KMS-11 (cell line): Measurements from ENCODE around the gene RNF208.

ENCODE experiments used
- H2AFZ ChIP-seq: fragments of 200-600 bp; sonication (generic); 2 replicates; pipeline ENCODE4 v1.6.1; 2016; ENCODE audit warnings: antibody characterized with exemption, mixed run types, low read depth
- H3K27ac ChIP-seq: fragments of 200-600 bp; sonication (generic); 2 replicates; pipeline ENCODE4 v1.6.1; 2016; ENCODE audit warnings: mild to moderate bottlenecking, mixed run types
- H3K27me3 ChIP-seq: fragments of 200-600 bp; sonication (generic); 2 replicates; pipeline ENCODE4 v1.6.1; 2017; ENCODE audit warnings: mild to moderate bottlenecking, low read depth, mixed run types, moderate library complexity; ENCODE audit not compliant: insufficient read depth
- H3K36me3 ChIP-seq: fragments of 200-600 bp; sonication (generic); 2 replicates; pipeline ENCODE4 v1.6.1; 2017; ENCODE audit warnings: mild to moderate bottlenecking, mixed run types; ENCODE audit not compliant: insufficient read depth
- H3K4me1 ChIP-seq: fragments of 200-600 bp; sonication (generic); 2 replicates; pipeline ENCODE4 v1.6.1; 2016; ENCODE audit warnings: mild to moderate bottlenecking, low read depth, mixed run types; ENCODE audit not compliant: poor library complexity, severe bottlenecking
- H3K4me2 ChIP-seq: fragments of 200-600 bp; sonication (generic); 2 replicates; pipeline ENCODE4 v1.7.0; 2016; ENCODE audit warnings: mild to moderate bottlenecking, mixed run types
- H3K4me3 ChIP-seq: fragments of 200-600 bp; sonication (generic); IDR thresholded peaks from 2 replicates; pipeline ENCODE4 v1.6.1; 2017; ENCODE audit warnings: low read depth, low read length, mixed read lengths; ENCODE audit not compliant: insufficient read depth
- H3K79me2 ChIP-seq: fragments of 200-600 bp; sonication (generic); 2 replicates; pipeline ENCODE4 v1.6.1; 2016; ENCODE audit warnings: low read depth, mixed run types; ENCODE audit not compliant: insufficient read depth
- H3K9ac ChIP-seq: fragments of 200-600 bp; sonication (generic); 2 replicates; pipeline ENCODE4 v1.6.1; 2016; ENCODE audit warnings: mild to moderate bottlenecking, mixed run types
- H4K20me1 ChIP-seq: fragments of 200-600 bp; sonication (generic); 2 replicates; pipeline ENCODE4 v1.6.1; 2016; ENCODE audit warnings: mild to moderate bottlenecking, mixed run types; ENCODE audit not compliant: insufficient read depth
- CTCF ChIP-seq: fragments of 200-600 bp; sonication (generic); conservative IDR thresholded peaks from 2 replicates; pipeline ENCODE4 v1.6.1; 2017; ENCODE audit warnings: low read depth, mild to moderate bottlenecking, antibody characterized with exemption, low read length, moderate library complexity, mixed read lengths

RNF208 gene

DNA sequence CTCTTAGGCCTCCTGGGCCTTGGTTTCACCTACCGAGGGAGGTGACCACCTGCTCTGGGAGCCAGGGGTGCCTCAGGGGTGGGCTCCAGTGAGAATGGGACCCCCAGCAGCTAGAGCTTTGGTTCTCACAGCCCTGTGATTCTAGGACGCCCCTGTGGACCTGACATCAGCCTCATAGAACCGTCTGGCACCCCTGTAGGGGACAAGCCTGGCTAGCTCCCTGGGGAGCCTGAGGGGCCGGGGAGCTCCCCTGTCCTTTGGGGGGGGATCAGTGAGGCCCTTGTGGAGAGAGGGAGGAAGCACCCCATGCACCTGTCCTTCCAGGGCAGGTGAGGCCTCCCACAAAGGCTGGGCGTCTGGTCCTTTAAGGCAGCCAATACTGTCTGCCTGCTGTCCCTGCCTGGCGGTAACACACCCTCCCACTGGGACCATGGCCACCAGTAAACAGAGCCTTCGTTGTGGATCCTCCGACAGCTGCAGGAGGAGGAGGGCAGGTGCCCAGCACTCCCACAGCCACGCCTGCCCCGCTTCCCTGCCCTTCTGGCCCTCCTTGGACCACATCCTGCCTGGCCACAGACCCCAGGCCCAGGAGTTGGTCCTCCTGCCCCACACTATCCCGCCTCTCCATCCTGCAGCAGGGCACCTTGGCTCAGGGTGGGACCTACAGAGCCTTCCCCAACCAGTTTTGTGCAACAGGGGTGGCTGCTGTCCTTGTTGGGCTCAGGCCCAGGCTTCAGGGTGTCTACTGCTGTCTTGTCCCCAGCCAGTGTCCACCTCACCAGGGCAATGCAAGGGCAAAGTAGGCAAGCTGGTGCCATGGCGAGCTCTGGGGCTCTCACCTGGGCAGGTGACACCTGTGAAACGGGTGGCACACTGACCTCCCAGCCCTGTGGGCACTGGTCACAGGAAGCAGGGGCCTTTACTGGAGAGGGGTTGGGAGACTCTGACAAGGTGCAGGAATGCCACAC is 16.0 kb upstream of the RNF208 start:
- H3K4me1 ChIP-seq = peaks cover 31% of the 10 kb centered on the region
- H4K20me1 ChIP-seq = peaks cover 12% of the 10 kb centered on the region; the same call in 1 of the 2 replicates
- no peak for TF ChIP-seq CTCF
- H3K27me3 ChIP-seq = peaks cover 22% of the 10 kb centered on the region
- peaks cover 7% of the 10 kb centered on the region; the same call in 1 of the 2 replicates for H3K36me3 ChIP-seq
- H3K27ac ChIP-seq = no peak overlapping the region
- no peak overlapping the region for H2AFZ ChIP-seq
- H3K4me2 ChIP-seq = no peak overlapping the region; the same call in 1 of the 2 replicates
- H3K79me2 ChIP-seq = peaks cover 15% of the 10 kb centered on the region
- no peak overlapping the region for H3K9ac ChIP-seq
- H3K4me3 ChIP-seq = no peak overlapping the region

GRCh38 chr9:137236936-137237421 is 14.9 kb upstream of the RNF208 start:
- peaks cover under 1% of the 10 kb centered on the region; the same call in 1 of the 2 replicates for H3K36me3 ChIP-seq
- H3K79me2 ChIP-seq = peaks cover 4% of the 10 kb centered on the region
- H3K27me3 ChIP-seq = peaks cover 30% of the 10 kb centered on the region
- peaks cover 23% of the 10 kb centered on the region for H3K4me1 ChIP-seq
- no peak overlapping the region for H3K4me3 ChIP-seq
- peak overlapping the region; percentile 26; the same call in 1 of the 2 replicates for H3K4me2 ChIP-seq
- H2AFZ ChIP-seq = no peak overlapping the region
- no peak for TF ChIP-seq CTCF
- peaks cover 2% of the 10 kb centered on the region; the same call in 1 of the 2 replicates for H4K20me1 ChIP-seq
- H3K27ac ChIP-seq = no peak overlapping the region
- H3K9ac ChIP-seq = no peak overlapping the region

GRCh38 chr9:137236238-137236935 is 14.3 kb upstream of the RNF208 start:
- peak; percentile 87 for TF ChIP-seq CTCF
- H4K20me1 ChIP-seq = no peaks in the 10 kb centered on the region
- peak overlapping the region; percentile 26; the same call in 1 of the 2 replicates for H3K4me2 ChIP-seq
- H3K27me3 ChIP-seq = peaks cover 36% of the 10 kb centered on the region
- no peak overlapping the region for H2AFZ ChIP-seq
- H3K27ac ChIP-seq = no peak overlapping the region
- no peak overlapping the region for H3K4me3 ChIP-seq
- peaks cover 23% of the 10 kb centered on the region for H3K4me1 ChIP-seq
- no peaks in the 10 kb centered on the region for H3K36me3 ChIP-seq
- no peaks in the 10 kb centered on the region for H3K79me2 ChIP-seq
- no peak overlapping the region for H3K9ac ChIP-seq

GRCh38 chr9:137235424-137236237 is 13.6 kb upstream of the RNF208 start:
- Histone ChIP-seq H3K36me3 (no peaks in the 10 kb centered on the region), H3K4me1 (peaks cover 23% of the 10 kb centered on the region), H3K4me3 (no peak overlapping the region), H3K27me3 (peaks cover 43% of the 10 kb centered on the region), H4K20me1 (no peaks in the 10 kb centered on the region), H3K79me2 (no peaks in the 10 kb centered on the region), H2AFZ (no peak overlapping the region), H3K9ac (no peak overlapping the region), H3K27ac (no peak overlapping the region), H3K4me2 (no peak overlapping the region)
- TF ChIP-seq CTCF = 0 out of 2 replicates have a peak, but pooled peaks have one; percentile 15
